ENCODE data around the gene SASH1.

SASH1 gene

GRCh38 chr6:148406579-148407371, 64.1 kb downstream of the SASH1 start:
- DNase-seq, result no peak

DNA sequence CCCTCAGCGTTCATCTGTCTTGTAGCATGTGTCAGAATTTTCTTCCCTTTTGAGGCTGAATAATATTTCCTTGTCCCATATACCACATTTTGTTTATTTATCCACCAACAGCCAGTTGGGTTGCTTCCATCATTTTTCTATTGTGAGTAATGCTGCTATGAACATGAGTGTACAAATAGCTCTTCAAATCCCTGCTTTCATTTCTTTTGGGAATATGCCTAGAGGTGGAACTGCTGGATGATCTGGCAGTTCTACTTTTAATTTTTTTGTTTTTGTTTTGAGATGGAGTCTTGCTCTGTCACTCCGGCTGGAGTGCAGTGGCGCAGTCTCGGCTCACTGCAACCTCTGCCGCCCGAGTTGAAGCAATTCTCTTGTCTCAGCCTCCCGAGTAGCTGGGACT, 64.7 kb downstream of the SASH1 start:
- no peak for DNase-seq

- DNase-seq, result no peak
Observed at GRCh38 chr6:148413321-148414091, 70.9 kb downstream of the SASH1 start.

GRCh38 chr6:148414092-148414489, 71.5 kb downstream of the SASH1 start:
- no peak for DNase-seq

- no peak for DNase-seq
Observed at GRCh38 chr6:148414836-148415235, 72.2 kb downstream of the SASH1 start.

GRCh38 chr6:148415511-148416260, 73.0 kb downstream of the SASH1 start:
- DNase-seq, result no peak

DNA sequence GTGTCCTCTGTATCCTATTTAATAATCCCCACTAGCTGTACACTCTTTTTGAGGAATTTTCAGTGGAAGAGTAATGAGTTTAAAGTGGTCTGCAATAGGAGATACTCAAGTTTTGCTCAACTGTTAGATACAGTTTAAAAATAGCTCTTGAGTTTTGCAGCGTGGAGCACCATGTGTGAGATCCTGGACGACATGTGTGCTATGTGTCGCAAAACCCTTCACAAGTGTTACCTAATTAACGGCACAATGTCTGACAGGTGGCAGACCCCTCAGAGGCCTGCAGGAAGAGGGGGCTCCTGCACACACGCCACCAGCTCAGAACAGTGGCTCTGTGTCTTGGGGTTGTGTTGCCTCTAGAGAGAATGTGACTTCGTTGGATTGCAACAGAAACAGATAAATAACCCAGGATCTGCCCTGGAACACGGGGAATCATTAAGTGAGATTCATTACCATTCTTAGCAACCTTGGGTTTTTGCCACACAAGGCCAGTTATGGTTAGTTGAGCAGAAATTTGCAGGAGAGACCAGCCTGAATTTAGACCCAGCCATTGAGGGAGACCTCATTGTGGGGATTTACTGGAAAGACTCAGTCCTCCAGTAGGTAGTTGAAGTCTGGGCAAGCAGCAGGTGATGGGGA, 73.8 kb downstream of the SASH1 start:
- no peak for DNase-seq

- DNase-seq, result no peak
Observed at GRCh38 chr6:148417045-148417444, 74.4 kb downstream of the SASH1 start.

- no peak for DNase-seq
Observed at GRCh38 chr6:148419430-148419829, 76.8 kb downstream of the SASH1 start.

- DNase-seq, result no peak
Observed at GRCh38 chr6:148422085-148422484, 79.4 kb downstream of the SASH1 start.

DNA sequence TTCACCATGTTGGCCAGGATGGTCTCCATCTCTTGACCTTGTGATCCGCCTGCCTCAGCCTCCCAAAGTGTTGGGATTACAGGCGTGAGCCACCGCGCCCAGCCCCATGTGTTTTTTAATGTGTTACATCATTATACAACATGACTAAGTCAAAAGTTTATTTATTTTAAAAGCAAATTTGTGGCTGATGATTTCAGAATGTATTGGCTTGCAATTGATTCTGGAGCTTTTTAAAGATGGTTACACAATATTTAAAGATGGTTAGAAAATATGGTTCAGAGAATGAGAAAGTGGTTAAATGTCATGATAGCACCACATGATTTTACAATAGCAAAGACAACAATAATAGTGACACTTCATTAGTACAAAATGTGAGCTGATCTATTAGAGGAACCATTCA, 80.5 kb downstream of the SASH1 start:
- DNase-seq, result no peak

GRCh38 chr6:148423601-148424270, 81.1 kb downstream of the SASH1 start:
- no peak for DNase-seq

DNA sequence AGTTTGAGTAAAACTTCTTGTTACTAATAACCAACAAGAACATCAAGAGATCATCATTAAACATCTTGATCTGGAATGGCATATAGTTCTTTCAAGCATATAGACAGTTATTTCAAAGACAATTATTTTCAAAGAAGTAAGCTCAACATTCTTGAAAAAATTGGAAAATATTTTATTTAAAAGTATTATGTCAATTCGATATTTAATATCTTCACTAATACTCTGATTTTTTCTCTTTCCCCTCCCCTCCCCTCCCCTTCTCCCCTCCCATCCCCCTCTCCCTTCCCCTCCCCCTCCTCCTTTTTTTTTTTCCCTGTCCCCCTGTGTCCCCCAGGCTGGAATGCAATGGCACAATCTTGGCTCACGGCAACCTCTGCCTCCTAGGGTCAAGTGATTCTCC, 82.8 kb downstream of the SASH1 start:
- no peak for DNase-seq

- no peak for DNase-seq
Observed at GRCh38 chr6:148426317-148426977, 83.8 kb downstream of the SASH1 start.

DNA sequence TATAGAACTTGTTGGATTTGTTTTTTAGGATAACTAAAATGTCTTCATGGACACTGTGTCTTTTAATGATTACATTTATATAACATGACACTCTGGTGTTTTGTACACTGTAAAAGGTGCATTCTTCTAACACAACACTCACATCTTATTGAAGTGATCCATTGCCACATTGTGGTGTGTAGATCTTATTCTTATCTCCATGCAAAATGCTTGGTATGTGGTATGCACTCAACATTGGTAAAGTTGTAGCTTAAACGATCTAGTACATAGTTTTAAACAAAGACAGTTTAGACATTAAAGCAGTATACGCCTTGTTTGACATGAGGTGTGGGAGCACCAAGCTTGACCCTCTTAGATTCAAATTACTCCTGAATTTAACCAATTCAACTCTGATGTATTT, 84.7 kb downstream of the SASH1 start:
- DNase-seq, result no peak

DNA sequence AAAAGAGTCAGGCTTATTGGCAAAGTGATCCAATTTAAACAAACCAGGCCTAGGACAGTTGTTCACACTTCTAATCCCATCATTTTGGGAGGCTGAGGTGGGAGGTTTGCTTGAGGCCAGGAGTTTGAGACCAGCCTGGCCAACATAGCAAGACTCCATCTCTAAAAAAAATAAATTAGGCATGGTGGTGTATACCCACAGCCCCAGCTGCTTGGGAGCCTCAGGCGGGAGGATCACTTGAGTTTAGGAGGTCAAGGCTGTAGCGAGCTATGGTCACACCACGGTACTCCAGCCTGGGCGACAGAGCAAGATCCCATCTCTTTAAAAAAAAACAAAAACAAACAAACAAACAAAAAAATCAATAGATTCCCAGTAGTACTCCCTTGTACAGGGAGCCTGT, 86.8 kb downstream of the SASH1 start:
- no peak for DNase-seq

DNA sequence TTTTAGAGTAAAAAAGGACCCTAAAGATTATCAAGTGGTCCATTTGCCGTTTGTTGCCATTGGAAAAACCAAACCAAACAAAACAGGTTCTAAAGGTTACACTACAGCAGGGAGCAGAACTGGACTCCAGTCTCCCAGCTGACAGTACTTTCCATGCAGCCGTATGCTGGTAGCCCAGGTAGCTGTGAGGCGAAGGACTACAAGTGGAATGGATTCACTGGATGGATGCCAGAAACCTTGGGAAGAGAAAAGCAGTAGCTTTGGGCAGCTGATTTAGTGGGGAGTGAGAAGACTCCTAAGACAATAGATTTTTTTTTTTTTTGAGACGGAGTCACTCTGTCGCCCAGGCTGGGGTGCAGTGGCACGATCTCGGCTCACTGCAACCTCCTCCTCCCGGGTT, 88.3 kb downstream of the SASH1 start:
- peak; percentile 18 for DNase-seq

GRCh38 chr6:148431413-148431812, 88.8 kb downstream of the SASH1 start:
- no peak for DNase-seq

DNA sequence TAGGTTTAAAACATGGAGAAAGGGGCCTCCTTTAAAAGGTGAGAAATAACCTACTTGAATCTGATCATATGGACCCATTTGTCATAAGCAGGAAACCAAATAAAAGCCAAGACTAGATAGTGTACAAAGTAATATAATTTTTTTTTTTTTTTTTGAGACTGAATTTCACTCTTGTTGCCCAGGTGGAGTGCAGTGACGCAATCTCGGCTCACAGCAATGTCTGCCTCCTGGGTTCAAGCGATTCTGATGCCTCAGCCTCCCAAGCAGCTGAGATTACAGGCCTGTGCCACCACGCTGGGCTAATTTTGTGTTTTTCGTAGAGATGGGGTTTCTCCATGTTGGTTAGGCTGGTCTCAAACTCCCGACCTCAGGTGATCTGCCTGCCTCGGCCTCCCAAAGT, 89.2 kb downstream of the SASH1 start:
- no peak for DNase-seq

- DNase-seq, result no peak
Observed at GRCh38 chr6:148432462-148433195, 90.0 kb downstream of the SASH1 start.

GRCh38 chr6:148435386-148435785, 92.7 kb downstream of the SASH1 start:
- no peak for DNase-seq
